Heart left ventricle (tissue), 16 donors: ENCODE data around the gene MSLN. TPM values are rescaled to one million over a fixed set of nuclear protein-coding genes. Genes with fewer than 3 reads are reported as not detected.

Experiments used
- ATAC-seq, 4 donors: fragments of 200-7000 bp; cut with Tn5 transposase; one replicate each; pipeline ENCODE4 v1.9.1; 2020 to 2022; ENCODE audit warnings: moderate library complexity in 4 of 4, mild to moderate bottlenecking in 3 of 4, moderate number of reproducible peaks in 1 of 4
- DNase-seq, 5 donors: peaks; one replicate each; pipeline ENCODE4 v3.0.0-alpha.2; 2020
- H3K27ac ChIP-seq, 12 donors: fragments of 200-600 bp; sonication (generic) in 4 of 12; one replicate each; pipeline versions ENCODE4 v1.5.0 to v1.8.0; 2016 to 2022; ENCODE audit warnings: mild to moderate bottlenecking in 2 of 12
- H3K27me3 ChIP-seq, 9 donors: fragments of 200-600 bp; sonication (generic) in 2 of 9; one replicate each; pipeline versions ENCODE4 v1.5.1 to v1.8.0; 2016 to 2022; ENCODE audit warnings: mild to moderate bottlenecking in 3 of 9
- H3K36me3 ChIP-seq, 9 donors: fragments of 200-600 bp; sonication (generic) in 2 of 9; one replicate each; pipeline versions ENCODE4 v1.5.0 to v1.8.0; 2018 to 2022; ENCODE audit warnings: mild to moderate bottlenecking in 2 of 9
- H3K4me1 ChIP-seq, 12 donors: fragments of 200-600 bp; sonication (generic) in 4 of 12; one replicate each; pipeline versions ENCODE4 v1.5.0 to v1.8.0; 2016 to 2022; ENCODE audit warnings: mild to moderate bottlenecking in 3 of 12
- H3K4me3 ChIP-seq, 12 donors: fragments of 200-600 bp; sonication (generic) in 4 of 12; one replicate each; pipeline versions ENCODE4 v1.5.0 to v1.8.0; 2017 to 2022; ENCODE audit warnings: mild to moderate bottlenecking in 9 of 12, moderate library complexity in 4 of 12
- H3K9me3 ChIP-seq, 12 donors: fragments of 200-600 bp; sonication (generic) in 4 of 12; one replicate each; pipeline versions ENCODE4 v1.5.0 to v1.8.0; 2016 to 2022; ENCODE audit warnings: mild to moderate bottlenecking in 1 of 12
- POLR2A ChIP-seq, 2 donors: fragments of 450-650 bp; IDR thresholded peaks; one replicate each; pipeline ENCODE4 v1.6.1; 2017; ENCODE audit warnings: antibody characterized with exemption in 2 of 2, mild to moderate bottlenecking in 2 of 2, moderate library complexity in 2 of 2
- WGBS, 4 donors: extraction: QIAGEN DNeasy Blood & Tissue Kit in 2 of 4; methylation state at CpG; one replicate each; pipeline versions ENCODE4 v1.1.5 to v1.1.7; 2013 to 2018; 5-methylcytosine and 5-hydroxymethylcytosine counted together
- intact Hi-C, 10 donors: fragments of 100-400 bp; cut with DNase I; formaldehyde crosslinking; loops; one replicate each; pipeline versions ENCODE4 v1.11.1 to v1.14.2; 2022
- polyA plus RNA-seq, 2 donors: library from polyadenylated mRNA; stranded (reverse); fragments of 200-250 nt; gene quantifications; one replicate each; pipeline ENCODE4 v1.2.3, GENCODE V29; 2013
- total RNA-seq, 9 donors: library from RNA; depleted of rRNA in 2 of 9; stranded (reverse); fragments of >200 nt in 2 of 9; fragmentation: NEBNext Ultra II Directional in 3 of 9; extraction: Animal tissue kit (Norgen Biotek cat#: 25700) in 3 of 9; gene quantifications; one replicate each; pipeline versions ENCODE4 v1.1.0 to v1.2.4, GENCODE V29; 2016 to 2023
- TF ChIP-seq, protein P1 (sequence below), 12 donors: fragments of 200-600 bp; sonication (generic) in 4 of 12; IDR thresholded peaks; one replicate each; pipeline versions ENCODE4 v1.5.0 to v1.8.0; 2018 to 2022; ENCODE audit warnings: antibody characterized with exemption in 12 of 12, mild to moderate bottlenecking in 5 of 12
- donor health status: ischemic (EF 13 %, LVEDD 7.1; RV severe dilation, severe dysfunction).
- donor health status: healthy with polysubstance abuse.
- donor health status: DM: no; HTN: yes; CAD: no.
- donor health status: DM: no; HTN: no; CAD: no.
- donor health status: ischemic (EF 25% LVEDD 6.9; RV normal size, moderate dysfunction).
- donor health status: ischemic (EF 25% LVEDD 5.7; RV mildly dilated, moderate dysfunction).
- donor health status: healthy.
- donor health status: DM: yes; HTN: yes; CAD: no.
- donor health status: ischemic (EF 35%, LVEDD 5.7; RV mildly dilated, moderate dysfunction).
- donor health status: nonischemic (EF 11% LVEDD 7.7; RV severe dilation, severe dysfunction).
- donor health status: DM: yes; HTN: yes; CAD: no.
- donor health status: PGD.
- donor health status: ischemic (EF 29% LVEDD 5.4; RV normal size, mild dysfunction).
- donor health status: nonischemic (EF 23%, LVEDD 6.1; RV moderate dilation, normal function).

MSLN gene
- total and polyA plus RNA-seq, 11 donors, result 0.48 to 82.2 (median 0.50) TPM; not detected in 8

DNA sequence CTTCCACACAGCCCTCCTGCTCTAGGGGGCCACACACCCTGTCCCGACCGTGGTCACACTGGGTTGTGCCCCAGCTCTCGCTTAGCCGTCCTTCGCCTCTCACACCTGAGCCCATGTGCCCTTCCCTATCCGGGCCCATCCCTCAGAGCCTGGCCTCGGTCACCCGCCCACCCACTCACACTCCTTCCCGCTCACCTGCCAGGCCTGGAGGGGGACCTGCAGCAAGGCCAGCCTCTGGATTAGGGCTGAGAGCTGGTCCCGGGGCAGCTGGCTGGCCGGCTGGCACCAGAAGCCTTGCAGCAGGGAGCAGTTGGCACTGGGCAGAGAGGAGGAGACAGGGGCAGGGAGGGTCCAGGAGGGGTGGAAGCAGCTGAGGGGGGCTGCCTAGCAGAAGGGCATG, 17.9 kb downstream of the MSLN start:
- DNase-seq, result no peak
- intact Hi-C loops, result no loop called here
- peaks cover 0 to under 1% (median 0%) of the 10 kb centered on the region in 12 donors for H3K4me1 ChIP-seq
- H3K4me3 ChIP-seq, result no peak overlapping the region
- no peaks in the 10 kb centered on the region for H3K9me3 ChIP-seq
- H3K36me3 ChIP-seq, result no peaks in the 10 kb centered on the region
- WGBS, 4 donors, result 77 to 84% (median 81%) methylated on average over 11 of the region's 11 CpGs
- no peak overlapping the region for H3K27ac ChIP-seq
- TF ChIP-seq, protein P1, sequence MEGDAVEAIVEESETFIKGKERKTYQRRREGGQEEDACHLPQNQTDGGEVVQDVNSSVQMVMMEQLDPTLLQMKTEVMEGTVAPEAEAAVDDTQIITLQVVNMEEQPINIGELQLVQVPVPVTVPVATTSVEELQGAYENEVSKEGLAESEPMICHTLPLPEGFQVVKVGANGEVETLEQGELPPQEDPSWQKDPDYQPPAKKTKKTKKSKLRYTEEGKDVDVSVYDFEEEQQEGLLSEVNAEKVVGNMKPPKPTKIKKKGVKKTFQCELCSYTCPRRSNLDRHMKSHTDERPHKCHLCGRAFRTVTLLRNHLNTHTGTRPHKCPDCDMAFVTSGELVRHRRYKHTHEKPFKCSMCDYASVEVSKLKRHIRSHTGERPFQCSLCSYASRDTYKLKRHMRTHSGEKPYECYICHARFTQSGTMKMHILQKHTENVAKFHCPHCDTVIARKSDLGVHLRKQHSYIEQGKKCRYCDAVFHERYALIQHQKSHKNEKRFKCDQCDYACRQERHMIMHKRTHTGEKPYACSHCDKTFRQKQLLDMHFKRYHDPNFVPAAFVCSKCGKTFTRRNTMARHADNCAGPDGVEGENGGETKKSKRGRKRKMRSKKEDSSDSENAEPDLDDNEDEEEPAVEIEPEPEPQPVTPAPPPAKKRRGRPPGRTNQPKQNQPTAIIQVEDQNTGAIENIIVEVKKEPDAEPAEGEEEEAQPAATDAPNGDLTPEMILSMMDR (IDR thresholded peaks at IDR 0.05), result no peak
- TF ChIP-seq POLR2A (IDR thresholded peaks at IDR 0.05), result no peak
- H3K27me3 ChIP-seq, result peaks cover 7 to 61% (median 12%) of the 10 kb centered on the region in 9 donors
- no peak for ATAC-seq

DNA sequence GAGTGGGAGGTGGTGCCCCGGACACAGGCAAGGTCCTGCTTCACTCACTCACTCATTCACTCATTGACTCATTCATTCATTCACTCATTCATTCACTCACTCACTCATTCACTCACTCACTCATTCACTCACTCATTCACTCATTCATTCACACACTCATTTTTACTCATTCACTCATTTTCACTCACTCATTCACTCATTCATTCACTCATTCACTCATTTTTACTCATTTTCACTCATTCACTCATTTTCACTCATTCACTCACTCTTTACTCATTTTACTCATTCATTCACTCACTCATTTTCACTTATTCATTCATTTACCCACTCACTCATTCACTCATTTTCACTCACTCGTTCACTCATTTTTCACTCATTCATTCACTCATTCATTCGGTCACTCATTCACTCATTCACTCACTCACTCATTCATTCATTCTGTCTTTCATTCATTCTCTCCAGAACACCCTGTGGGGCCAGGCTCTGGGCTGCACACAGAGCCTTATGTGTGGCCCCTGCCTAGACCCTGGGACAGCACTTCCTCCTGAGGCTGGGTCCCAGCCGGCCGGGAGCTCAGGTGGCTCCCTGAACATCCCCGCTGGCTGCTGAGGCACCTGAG, 18.5 kb downstream of the MSLN start:
- Histone ChIP-seq H3K27ac (no peak overlapping the region), H3K4me1 (peaks cover 0 to 6% (median 0%) of the 10 kb centered on the region in 12 donors), H3K27me3 (peaks cover 7 to 57% (median 12%) of the 10 kb centered on the region in 9 donors), H3K36me3 (no peaks in the 10 kb centered on the region), H3K4me3 (no peak overlapping the region), H3K9me3 (no peaks in the 10 kb centered on the region)
- DNase-seq (no peak), ATAC-seq (no peak)
- TF ChIP-seq POLR2A (IDR thresholded peaks at IDR 0.05), result no peak
- TF ChIP-seq, protein P1 (IDR thresholded peaks at IDR 0.05), result no peak
- intact Hi-C loops, result no loop called here
- 83 to 92% (median 86%) methylated on average over 6 of the region's 6 CpGs for WGBS, 4 donors

DNA sequence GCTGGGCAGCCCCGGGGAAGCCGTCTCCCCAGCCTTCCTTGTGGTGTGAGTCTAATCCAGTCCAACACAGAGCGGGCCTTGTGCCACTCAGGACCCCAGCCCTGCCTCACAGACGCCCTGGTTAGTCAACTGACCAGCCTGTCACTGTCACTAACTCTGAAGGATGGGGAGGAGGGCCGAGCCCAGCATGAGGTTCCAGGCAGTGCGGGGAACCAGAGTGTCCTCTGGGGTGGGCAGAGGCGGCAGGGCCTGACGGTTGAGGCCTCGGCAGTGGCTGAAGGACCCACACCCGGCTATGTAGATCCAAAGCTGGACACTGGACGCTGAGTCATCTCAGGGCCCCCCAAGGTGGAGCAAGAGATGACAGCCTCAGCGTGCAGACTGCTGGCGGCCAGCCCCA, 19.0 kb downstream of the MSLN start:
- no peaks in the 10 kb centered on the region for H3K9me3 ChIP-seq
- H3K4me3 ChIP-seq, result no peak overlapping the region
- H3K27ac ChIP-seq, result no peak overlapping the region
- no peak for TF ChIP-seq POLR2A (IDR thresholded peaks at IDR 0.05)
- TF ChIP-seq, protein P1 (IDR thresholded peaks at IDR 0.05), result no peak
- intact Hi-C loops, result no loop called here
- H3K27me3 ChIP-seq, result peaks cover 7 to 53% (median 12%) of the 10 kb centered on the region in 9 donors
- H3K36me3 ChIP-seq, result no peaks in the 10 kb centered on the region
- no peak for ATAC-seq
- H3K4me1 ChIP-seq, result peaks cover 0 to 8% (median 0%) of the 10 kb centered on the region in 12 donors
- no peak for DNase-seq
- WGBS, 4 donors, result 69 to 75% (median 72%) methylated on average over 3 to 13 of the region's 13 CpGs

DNA sequence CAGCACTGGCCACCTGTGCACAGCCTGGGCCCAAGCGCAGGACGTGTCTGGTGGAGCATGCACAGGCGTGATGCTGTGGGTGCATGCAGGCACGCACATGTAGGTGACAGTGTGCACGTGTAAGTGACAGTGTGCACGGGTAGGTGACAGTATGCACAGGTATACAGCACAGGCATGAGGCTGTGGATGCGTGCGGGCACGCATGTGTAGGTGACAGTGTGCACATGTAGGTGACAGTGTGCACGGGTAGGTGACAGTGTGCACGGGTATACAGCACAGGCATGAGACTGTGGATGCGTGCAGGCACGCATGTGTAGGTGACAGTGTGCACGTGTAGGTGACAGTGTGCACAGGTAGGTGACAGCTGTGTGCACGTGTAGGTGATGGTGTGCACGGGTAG, 19.8 kb downstream of the MSLN start:
- Histone ChIP-seq H3K9me3 (no peaks in the 10 kb centered on the region), H3K27me3 (peaks cover 7 to 51% (median 12%) of the 10 kb centered on the region in 9 donors), H3K4me3 (no peak overlapping the region), H3K36me3 (no peaks in the 10 kb centered on the region), H3K27ac (no peak overlapping the region), H3K4me1 (peaks cover 0 to 8% (median 0%) of the 10 kb centered on the region in 12 donors)
- TF ChIP-seq POLR2A (IDR thresholded peaks at IDR 0.05), result no peak
- TF ChIP-seq, protein P1 (IDR thresholded peaks at IDR 0.05), result no peak
- intact Hi-C loops, result no loop called here
- DNase-seq (no peak), ATAC-seq (no peak)
- WGBS, 4 donors, result 84 to 91% (median 88%) methylated on average over 16 of the region's 16 CpGs
